Caco-2 (cell line): Measurements from ENCODE around the gene GMPR. TPM values are rescaled to one million over a fixed set of nuclear protein-coding genes. Genes with fewer than 3 reads are reported as not detected.

ENCODE experiments used
- BruUV-seq: library from RNA; stranded (reverse); fragments of 400-500 nt; replicated peaks from 2 replicates; lab custom pipeline; 2021; lab: Mats Ljungman, UMichigan
- CTCF ChIA-PET: fragments of 300-600 bp; sonication (Branson Sonifier 250); formaldehyde crosslinking; loops from one replicate; lab custom pipeline; 2022; ENCODE audit warnings: antibody characterized with exemption; lab: Charles Lee
- POLR2A ChIA-PET: fragments of 300-600 bp; sonication (Branson Sonifier 250); formaldehyde crosslinking; loops from one replicate; lab custom pipeline; 2022; ENCODE audit warnings: antibody characterized with exemption; lab: Charles Lee
- DNase-seq, 2 experiments: peaks; one replicate each; pipeline versions ENCODE4 v3.0.0 to v3.0.0-alpha.2; 2020 to 2022
- H3K27me3 ChIP-seq: replicated peaks from 2 replicates; pipeline ENCODE4 v1.6.0; 2011; ENCODE audit warnings: low read length; ENCODE audit not compliant: control insufficient read depth, insufficient read depth
- H3K36me3 ChIP-seq: 2 replicates; pipeline ENCODE4 v1.5.1; 2011; ENCODE audit warnings: low read length; ENCODE audit not compliant: control insufficient read depth, insufficient read depth
- H3K4me1 ChIP-seq: fragments of 250-450 bp; sonication (Bioruptor Pico); 2 replicates; pipeline ENCODE4 v1.5.1; 2020; ENCODE audit warnings: mild to moderate bottlenecking
- H3K4me3 ChIP-seq: 2 replicates; pipeline ENCODE4 v1.5.1; 2011; ENCODE audit warnings: low read depth, mild to moderate bottlenecking, control low read depth, low read length
- H3K9me3 ChIP-seq: fragments of 250-450 bp; sonication (Bioruptor Pico); 2 replicates; pipeline ENCODE4 v1.5.1; 2020; ENCODE audit warnings: mild to moderate bottlenecking, moderate library complexity
- H3K27ac Mint-ChIP-seq: one replicate; pipeline ENCODE4 v1.8.0; 2022; ENCODE audit warnings: mixed read lengths; ENCODE audit not compliant: unreplicated experiment
- H3K27me3 Mint-ChIP-seq: one replicate; pipeline ENCODE4 v1.8.0; 2022; ENCODE audit warnings: mixed read lengths; ENCODE audit not compliant: insufficient read depth, unreplicated experiment
- H3K36me3 Mint-ChIP-seq: one replicate; pipeline ENCODE4 v1.8.0; 2022; ENCODE audit warnings: mild to moderate bottlenecking, mixed read lengths; ENCODE audit not compliant: insufficient read depth, unreplicated experiment
- H3K4me1 Mint-ChIP-seq: one replicate; pipeline ENCODE4 v1.8.0; 2022; ENCODE audit warnings: low read depth, mixed read lengths; ENCODE audit not compliant: unreplicated experiment
- H3K4me3 Mint-ChIP-seq: one replicate; pipeline ENCODE4 v1.8.0; 2022; ENCODE audit warnings: mild to moderate bottlenecking, moderate library complexity, mixed read lengths; ENCODE audit not compliant: unreplicated experiment
- H3K9me3 Mint-ChIP-seq: one replicate; pipeline ENCODE4 v1.8.0; 2022; ENCODE audit warnings: mixed read lengths; ENCODE audit not compliant: unreplicated experiment
- CTCF ChIP-seq, 2 experiments: fragments of 200-600 bp in 1 of 2; IDR thresholded peaks; 1 replicate in 1 of 2; 2 replicates in 1 of 2; pipeline versions ENCODE4 v1.5.1 to v1.8.0; 2011 to 2022; ENCODE audit warnings: antibody characterized with exemption in 1 of 2, control low read depth in 1 of 2, inconsistent platforms in 1 of 2, low read depth in 1 of 2, low read length in 1 of 2, mild to moderate bottlenecking in 1 of 2, moderate library complexity in 1 of 2; ENCODE audit not compliant: insufficient read depth in 1 of 2, severe bottlenecking in 1 of 2, unreplicated experiment in 1 of 2
- intact Hi-C: fragments of 100-400 bp; cut with micrococcal nuclease; formaldehyde crosslinking; loops from one replicate; pipeline ENCODE4 v1.10.0; 2022; ENCODE audit not compliant: unreplicated experiment
- total RNA-seq: library from RNA; stranded (reverse); gene quantifications from 2 replicates; pipeline ENCODE4 v1.2.3, GENCODE V29; 2022

GMPR gene
- total RNA-seq, 1 experiment from 2014 or later, result 1.3 TPM

GRCh38 chr6:16282370-16282769 is 44.0 kb downstream of the GMPR start:
- H3K4me3 ChIP-seq, result no peak overlapping the region
- H3K27me3 ChIP-seq, result no peaks in the 10 kb centered on the region
- ChIA-PET POLR2A (no interaction called here), CTCF (no interaction called here)
- peaks cover 10% of the 10 kb centered on the region for H3K4me1 ChIP-seq
- intact Hi-C loops, result no loop called here
- Mint-ChIP-seq H3K27me3 (no peaks in the 10 kb centered on the region), H3K9me3 (no peaks in the 10 kb centered on the region), H3K4me3 (no peak overlapping the region), H3K27ac (no peak overlapping the region), H3K4me1 (peaks cover 12% of the 10 kb centered on the region), H3K36me3 (no peaks in the 10 kb centered on the region)
- TF ChIP-seq CTCF (IDR thresholded peaks at IDR 0.05; ENCODE audit: insufficient read depth in 1 of 2, low read depth in 1 of 2, low read length in 1 of 2, severe bottlenecking in 1 of 2, unreplicated experiment in 1 of 2), result no peak
- BruUV-seq, result no TSS peak
- DNase-seq, result no peak
- H3K9me3 ChIP-seq, result no peaks in the 10 kb centered on the region
- H3K36me3 ChIP-seq, result no peaks in the 10 kb centered on the region

GRCh38 chr6:16284472-16284871 is 46.1 kb downstream of the GMPR start:
- H3K9me3 ChIP-seq, result no peaks in the 10 kb centered on the region
- Mint-ChIP-seq H3K27ac (no peak overlapping the region), H3K36me3 (no peaks in the 10 kb centered on the region), H3K4me3 (no peak overlapping the region), H3K9me3 (no peaks in the 10 kb centered on the region), H3K4me1 (no peaks in the 10 kb centered on the region), H3K27me3 (no peaks in the 10 kb centered on the region)
- no peaks in the 10 kb centered on the region for H3K4me1 ChIP-seq
- ChIA-PET CTCF (no interaction called here), POLR2A (interaction anchor here (0.6 kb wide), 1 partner anchor 24 kb away, joined by 3 read pairs; no protein-coding TSS in a partner anchor)
- intact Hi-C loops, result no loop called here
- no TSS peak for BruUV-seq
- no peak for TF ChIP-seq CTCF (IDR thresholded peaks at IDR 0.05; ENCODE audit: insufficient read depth in 1 of 2, low read depth in 1 of 2, low read length in 1 of 2, severe bottlenecking in 1 of 2, unreplicated experiment in 1 of 2)
- DNase-seq, result no peak
- no peaks in the 10 kb centered on the region for H3K36me3 ChIP-seq
- H3K4me3 ChIP-seq, result no peak overlapping the region
- no peaks in the 10 kb centered on the region for H3K27me3 ChIP-seq

GRCh38 chr6:16285467-16286150 is 47.2 kb downstream of the GMPR start:
- H3K9me3 Mint-ChIP-seq, result no peaks in the 10 kb centered on the region
- no peak overlapping the region for H3K4me3 ChIP-seq
- no peak for TF ChIP-seq CTCF (IDR thresholded peaks at IDR 0.05; ENCODE audit: insufficient read depth in 1 of 2, low read depth in 1 of 2, low read length in 1 of 2, severe bottlenecking in 1 of 2, unreplicated experiment in 1 of 2)
- no peak overlapping the region for H3K27ac Mint-ChIP-seq
- intact Hi-C loops, result no loop called here
- BruUV-seq, result no TSS peak
- H3K27me3 Mint-ChIP-seq, result no peaks in the 10 kb centered on the region
- H3K4me3 Mint-ChIP-seq, result no peak overlapping the region
- no peaks in the 10 kb centered on the region for H3K36me3 ChIP-seq
- no peaks in the 10 kb centered on the region for H3K4me1 ChIP-seq
- H3K9me3 ChIP-seq, result no peaks in the 10 kb centered on the region
- H3K36me3 Mint-ChIP-seq, result no peaks in the 10 kb centered on the region
- CTCF ChIA-PET, result no interaction called here
- no peak for DNase-seq
- no peaks in the 10 kb centered on the region for H3K27me3 ChIP-seq
- POLR2A ChIA-PET, result no interaction called here
- no peaks in the 10 kb centered on the region for H3K4me1 Mint-ChIP-seq
